Activated naive CD8-positive, alpha-beta T cell treated with anti-CD3 and anti-CD28 coated beads, Interleukin-2, amount 10 ng/mL, durations not matched to agents 7 days and 5 days (primary cell): ENCODE measurements around the gene CENPB. TPM values are rescaled to one million over a fixed set of nuclear protein-coding genes. Genes with fewer than 3 reads are reported as not detected.
A peak's percentile ranks its signal among the peaks of the same experiment; 100 is the strongest.

Source experiments
- ATAC-seq: fragments of 150-1000 bp; cut with Tn5 transposase; one replicate; pipeline ENCODE4 v1.10.0; 2021; ENCODE audit warnings: low read depth, moderate library complexity
- POLR2A ChIA-PET: fragments of 350-600 bp; sonication (Branson Sonifier 250); formaldehyde crosslinking; loops from one replicate; lab custom pipeline; 2021; ENCODE audit warnings: antibody characterized with exemption; lab: Charles Lee
- DNase-seq: peaks from one replicate; pipeline ENCODE4 v3.0.0; 2021
- H3K27ac Mint-ChIP-seq: one replicate; pipeline ENCODE4 v1.8.0; 2022; ENCODE audit warnings: mild to moderate bottlenecking, mixed read lengths
- H3K27me3 Mint-ChIP-seq: one replicate; pipeline ENCODE4 v1.8.0; 2022; ENCODE audit warnings: mild to moderate bottlenecking, moderate library complexity, mixed read lengths
- H3K36me3 Mint-ChIP-seq: one replicate; pipeline ENCODE4 v1.8.0; 2021; ENCODE audit warnings: mild to moderate bottlenecking, mixed read lengths
- H3K4me1 Mint-ChIP-seq: one replicate; pipeline ENCODE4 v1.8.0; 2021; ENCODE audit warnings: mixed read lengths
- H3K4me3 Mint-ChIP-seq: one replicate; pipeline ENCODE4 v1.8.0; 2022; ENCODE audit warnings: mild to moderate bottlenecking, moderate library complexity, mixed read lengths
- H3K9me3 Mint-ChIP-seq: one replicate; pipeline ENCODE4 v1.8.0; 2021; ENCODE audit warnings: mixed read lengths
- total RNA-seq, 2 experiments: library from RNA; stranded (reverse); gene quantifications; one replicate each; pipeline ENCODE4 v1.2.3, GENCODE V29; 2021

The CENPB gene
- total RNA-seq, 2 experiments from 2014 or later: 63.3 to 65.7 TPM

- Mint-ChIP-seq H3K27me3 (peaks cover 13% of the 10 kb centered on the region), H3K27ac (no peak overlapping the region), H3K36me3 (no peaks in the 10 kb centered on the region), H3K4me1 (peaks cover 8% of the 10 kb centered on the region), H3K4me3 (no peak overlapping the region), H3K9me3 (no peaks in the 10 kb centered on the region)
- POLR2A ChIA-PET: no interaction called here
- ATAC-seq: no peak
- DNase-seq: no peak
Measured at GRCh38 chr20:3745686-3746173, 40.8 kb downstream of the CENPB start.

DNA sequence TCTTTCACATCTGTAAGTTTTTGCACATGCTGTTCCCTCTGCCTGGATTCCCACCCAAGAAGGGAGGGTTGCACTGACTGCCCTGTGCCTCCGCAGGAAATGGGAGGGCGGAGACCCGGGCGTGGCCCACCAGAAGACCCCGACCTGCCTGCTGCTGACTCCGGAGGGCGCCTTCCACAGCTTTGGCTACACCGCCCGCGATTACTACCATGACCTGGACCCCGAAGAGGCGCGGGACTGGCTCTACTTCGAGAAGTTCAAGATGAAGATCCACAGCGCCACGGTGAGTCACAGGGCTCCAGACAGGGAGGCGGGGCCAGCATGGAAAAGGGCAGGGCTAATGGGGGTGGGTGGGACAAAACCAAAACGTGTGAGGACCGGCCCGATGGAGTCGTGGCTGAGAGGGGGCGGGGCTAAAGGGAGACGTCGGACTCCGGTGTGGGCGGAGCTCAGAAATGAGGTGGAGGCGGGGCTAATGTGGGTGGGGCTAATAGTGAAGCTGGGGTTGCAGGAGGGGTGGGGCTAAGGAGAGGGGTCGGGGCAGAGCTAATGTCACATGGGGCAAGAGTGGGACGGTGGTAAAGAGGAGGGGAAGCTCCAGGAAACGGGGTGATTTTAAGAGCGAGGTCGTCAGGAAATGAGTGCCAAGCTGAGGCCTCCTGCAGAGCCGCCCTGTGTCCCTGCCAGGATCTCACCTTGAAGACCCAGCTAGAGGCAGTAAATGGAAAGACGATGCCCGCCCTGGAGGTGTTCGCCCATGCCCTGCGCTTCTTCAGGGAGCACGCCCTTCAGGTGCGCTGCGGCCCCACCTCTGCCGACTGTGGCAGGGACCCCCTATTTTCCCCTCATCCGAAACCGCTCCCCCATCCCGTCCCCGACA lies 41.5 kb downstream of the CENPB start:
- Mint-ChIP-seq H3K4me1 (peaks cover 8% of the 10 kb centered on the region), H3K36me3 (no peaks in the 10 kb centered on the region), H3K4me3 (peak overlapping the region; percentile 54), H3K9me3 (no peaks in the 10 kb centered on the region), H3K27ac (no peak overlapping the region), H3K27me3 (peaks cover 13% of the 10 kb centered on the region)
- ATAC-seq: peak; percentile 55
- DNase-seq: peak; percentile 63
- POLR2A ChIA-PET: no interaction called here

GRCh38 chr20:3744037-3744436 lies 42.5 kb downstream of the CENPB start:
- Mint-ChIP-seq H3K27me3 (peaks cover 13% of the 10 kb centered on the region), H3K27ac (no peak overlapping the region), H3K4me3 (no peak overlapping the region), H3K9me3 (no peaks in the 10 kb centered on the region), H3K36me3 (no peaks in the 10 kb centered on the region), H3K4me1 (peaks cover 8% of the 10 kb centered on the region)
- ATAC-seq (no peak), DNase-seq (no peak)
- POLR2A ChIA-PET: no interaction called here

DNA sequence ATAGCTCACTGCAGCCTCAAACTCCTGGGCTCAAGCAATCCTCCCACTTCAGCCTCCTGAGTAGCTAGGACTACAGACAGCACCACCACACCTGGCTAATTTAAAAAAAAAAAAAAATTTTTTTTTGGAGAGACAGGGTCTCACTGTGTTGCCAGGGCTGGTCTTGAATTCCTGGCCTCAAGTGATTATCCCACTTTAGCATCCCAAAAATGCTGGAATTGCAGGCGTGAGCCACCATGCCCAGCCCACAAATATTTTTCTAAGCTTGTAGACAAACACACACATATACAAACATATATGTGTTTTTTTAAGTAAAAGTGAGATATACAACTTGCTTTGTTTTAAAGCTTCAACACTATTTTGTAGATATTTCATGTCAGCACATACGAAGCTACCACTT lies 43.3 kb downstream of the CENPB start:
- H3K27ac Mint-ChIP-seq: no peak overlapping the region
- H3K4me1 Mint-ChIP-seq: peaks cover 8% of the 10 kb centered on the region
- H3K4me3 Mint-ChIP-seq: no peak overlapping the region
- DNase-seq: no peak
- H3K27me3 Mint-ChIP-seq: peaks cover 13% of the 10 kb centered on the region
- H3K36me3 Mint-ChIP-seq: no peaks in the 10 kb centered on the region
- POLR2A ChIA-PET: no interaction called here
- ATAC-seq: no peak
- no peaks in the 10 kb centered on the region for H3K9me3 Mint-ChIP-seq

DNA sequence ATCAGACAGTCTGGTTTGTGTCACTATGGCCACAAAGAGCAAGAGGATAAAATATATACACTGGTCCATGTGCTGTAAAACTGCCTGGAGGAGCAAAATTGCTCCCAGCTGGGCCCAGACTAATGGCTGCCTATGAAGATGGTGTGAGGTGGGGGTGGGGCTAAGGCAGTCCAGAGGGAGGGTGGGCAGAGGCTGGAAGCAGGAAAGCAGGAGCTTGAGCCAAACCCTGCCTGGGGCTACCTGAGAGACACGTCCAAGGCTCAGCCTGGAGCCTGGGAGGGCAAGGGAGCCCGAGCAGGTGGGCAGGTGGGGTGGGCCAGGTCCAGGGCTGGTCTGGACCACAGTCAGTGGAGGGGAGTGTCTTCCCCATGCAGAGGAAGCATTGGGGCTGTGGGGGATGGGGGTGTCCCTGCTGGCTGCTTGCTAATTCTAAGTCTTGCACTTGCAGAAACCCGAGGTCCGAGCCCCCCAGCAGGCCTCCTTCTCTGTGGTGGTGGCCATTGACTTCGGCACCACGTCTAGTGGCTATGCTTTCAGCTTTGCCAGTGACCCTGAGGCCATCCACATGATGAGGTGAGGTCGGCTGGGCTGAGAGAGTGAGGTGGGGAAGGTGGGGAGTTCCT lies 44.6 kb downstream of the CENPB start:
- H3K36me3 Mint-ChIP-seq: no peaks in the 10 kb centered on the region
- peaks cover 14% of the 10 kb centered on the region for H3K27me3 Mint-ChIP-seq
- H3K4me1 Mint-ChIP-seq: peaks cover 8% of the 10 kb centered on the region
- H3K9me3 Mint-ChIP-seq: no peaks in the 10 kb centered on the region
- no peak overlapping the region for H3K4me3 Mint-ChIP-seq
- POLR2A ChIA-PET: no interaction called here
- no peak for ATAC-seq
- DNase-seq: no peak
- H3K27ac Mint-ChIP-seq: no peak overlapping the region

DNA sequence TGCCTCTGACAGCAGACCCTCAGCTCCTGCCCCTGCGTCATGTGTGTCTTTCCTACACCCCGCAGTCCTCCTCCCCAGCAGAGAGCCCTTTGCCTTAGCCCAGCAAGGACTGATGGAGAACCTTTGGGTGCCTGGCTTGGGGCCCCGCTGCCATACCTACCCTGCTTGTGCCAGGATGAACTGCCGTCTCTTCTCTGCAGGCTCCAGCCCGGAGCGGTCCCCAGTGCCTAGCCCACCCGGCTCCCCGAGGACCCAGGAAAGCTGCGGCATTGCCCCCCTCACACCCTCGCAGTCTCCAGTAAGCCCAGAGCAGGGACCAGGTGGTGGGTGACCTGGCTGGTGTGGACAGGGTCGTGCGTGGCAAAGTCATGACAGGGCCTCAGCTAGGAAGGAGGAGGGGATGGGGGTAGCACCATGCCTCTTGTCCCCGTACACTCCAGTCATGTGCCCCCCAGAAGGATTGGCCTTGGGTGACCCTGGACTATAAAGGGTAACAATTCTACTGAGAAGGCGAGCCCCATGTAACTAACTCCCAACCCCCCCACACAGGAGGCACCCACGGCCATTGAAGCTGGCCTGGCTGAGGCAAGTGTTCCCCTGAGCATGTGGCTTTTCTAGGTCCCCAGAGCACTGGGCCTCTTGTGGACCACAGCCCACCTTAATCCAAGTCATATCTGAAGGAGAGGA lies 45.8 kb downstream of the CENPB start:
- no peak for DNase-seq
- Mint-ChIP-seq H3K4me1 (peaks cover 8% of the 10 kb centered on the region), H3K9me3 (no peaks in the 10 kb centered on the region), H3K36me3 (no peaks in the 10 kb centered on the region), H3K4me3 (no peak overlapping the region), H3K27ac (no peak overlapping the region), H3K27me3 (peaks cover 11% of the 10 kb centered on the region)
- ATAC-seq: no peak
- POLR2A ChIA-PET: interaction anchor here (0.6 kb wide), 1 partner anchor 41 kb away, joined by 4 read pairs; the partner anchor contains the start of gene SPEF1

- DNase-seq: peak; percentile 25
- H3K4me3 Mint-ChIP-seq: no peak overlapping the region
- no peak for ATAC-seq
- POLR2A ChIA-PET: interaction anchor here (0.5 kb wide), 1 partner anchor 531 kb away, joined by 4 read pairs; no protein-coding TSS in a partner anchor
- no peaks in the 10 kb centered on the region for H3K9me3 Mint-ChIP-seq
- H3K27me3 Mint-ChIP-seq: peaks cover 11% of the 10 kb centered on the region
- H3K27ac Mint-ChIP-seq: no peak overlapping the region
- H3K4me1 Mint-ChIP-seq: peaks cover 5% of the 10 kb centered on the region
- H3K36me3 Mint-ChIP-seq: no peaks in the 10 kb centered on the region
Measured at GRCh38 chr20:3739926-3740451, 46.6 kb downstream of the CENPB start.

- no peak for ATAC-seq
- no peaks in the 10 kb centered on the region for H3K9me3 Mint-ChIP-seq
- POLR2A ChIA-PET: interaction anchor here (0.5 kb wide), 1 partner anchor 530 kb away, joined by 4 read pairs; no protein-coding TSS in a partner anchor
- no peak for DNase-seq
- H3K4me1 Mint-ChIP-seq: no peaks in the 10 kb centered on the region
- H3K27ac Mint-ChIP-seq: no peak overlapping the region
- H3K4me3 Mint-ChIP-seq: no peak overlapping the region
- peaks cover 6% of the 10 kb centered on the region for H3K27me3 Mint-ChIP-seq
- no peaks in the 10 kb centered on the region for H3K36me3 Mint-ChIP-seq
Measured at GRCh38 chr20:3739054-3739925, 47.2 kb downstream of the CENPB start.

- H3K4me3 Mint-ChIP-seq: no peak overlapping the region
- no peak for ATAC-seq
- H3K27ac Mint-ChIP-seq: no peak overlapping the region
- no peaks in the 10 kb centered on the region for H3K36me3 Mint-ChIP-seq
- DNase-seq: no peak
- H3K4me1 Mint-ChIP-seq: no peaks in the 10 kb centered on the region
- H3K27me3 Mint-ChIP-seq: peaks cover 10% of the 10 kb centered on the region
- no peaks in the 10 kb centered on the region for H3K9me3 Mint-ChIP-seq
- POLR2A ChIA-PET: no interaction called here
Measured at GRCh38 chr20:3738111-3739053, 48.2 kb downstream of the CENPB start.

DNA sequence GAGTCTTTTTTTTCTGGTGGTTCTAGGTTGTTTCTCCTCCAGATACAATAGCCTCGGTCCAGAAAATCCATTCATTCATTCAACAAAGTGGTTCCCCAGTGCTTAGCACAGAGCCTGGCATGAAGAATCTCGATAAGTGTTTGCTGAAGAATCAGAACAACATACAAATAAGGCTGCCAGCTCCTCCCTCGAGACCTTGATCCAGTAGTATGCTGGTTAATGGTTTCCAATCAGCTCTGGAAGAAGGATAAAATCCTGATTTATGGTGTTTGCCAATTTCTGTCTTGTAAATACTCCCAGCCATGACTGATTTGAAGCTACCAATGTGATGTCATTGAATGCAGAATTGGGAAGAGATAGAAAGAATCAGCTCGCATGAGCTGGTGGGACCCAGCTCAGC lies 50.8 kb downstream of the CENPB start:
- Mint-ChIP-seq H3K4me1 (peaks cover 4% of the 10 kb centered on the region), H3K36me3 (no peaks in the 10 kb centered on the region), H3K27me3 (peaks cover 30% of the 10 kb centered on the region), H3K27ac (no peak overlapping the region), H3K9me3 (no peaks in the 10 kb centered on the region), H3K4me3 (no peak overlapping the region)
- DNase-seq: no peak
- POLR2A ChIA-PET: no interaction called here
- ATAC-seq: no peak

- Mint-ChIP-seq H3K27me3 (peaks cover 37% of the 10 kb centered on the region), H3K9me3 (no peaks in the 10 kb centered on the region), H3K27ac (no peak overlapping the region), H3K4me3 (no peak overlapping the region), H3K4me1 (peaks cover 7% of the 10 kb centered on the region), H3K36me3 (no peaks in the 10 kb centered on the region)
- no peak for ATAC-seq
- POLR2A ChIA-PET: no interaction called here
- no peak for DNase-seq
Measured at GRCh38 chr20:3734111-3734843, 52.3 kb downstream of the CENPB start.
